H1 (cell line): ENCODE results near the gene ABHD1. TPM values are rescaled to one million over a fixed set of nuclear protein-coding genes. Genes with fewer than 3 reads are reported as not detected.

Experiments used
- CTCF ChIA-PET: fragments of 300-600 bp; sonication (Branson Sonifier 250); formaldehyde crosslinking; loops from one replicate; lab custom pipeline; 2021; ENCODE audit not compliant: partially characterized antibody; lab: Charles Lee
- POLR2A ChIA-PET: fragments of 300-600 bp; sonication (Branson Sonifier 250); formaldehyde crosslinking; loops from one replicate; lab custom pipeline; 2021; ENCODE audit warnings: inconsistent platforms; ENCODE audit not compliant: partially characterized antibody; lab: Charles Lee
- DNase-seq, 2 experiments: peaks; one replicate each; pipeline versions ENCODE4 v3.0.0 to v3.0.0-alpha.2; 2010 to 2022; ENCODE audit warnings: low spot score in 2 of 2, low read depth in 1 of 2, mixed read lengths in 1 of 2
- FAIRE-seq: peaks from 2 replicates; lab custom pipeline; 2011; peaks lifted over from hg19 to GRCh38; lab: Jason Lieb, UNC
- H2AFZ ChIP-seq: 2 replicates; pipeline ENCODE4 v1.8.1; 2012; ENCODE audit warnings: low read length, inconsistent platforms
- H2AK5ac ChIP-seq: 2 replicates; pipeline ENCODE4 v1.6.1; 2013; ENCODE audit warnings: low read depth, low read length
- H2BK120ac ChIP-seq: replicated peaks from 2 replicates; pipeline ENCODE3; 2013; ENCODE audit warnings: low read depth, low read length, inconsistent platforms
- H2BK12ac ChIP-seq: 2 replicates; pipeline ENCODE4 v1.6.1; 2013; ENCODE audit warnings: low read depth, low read length
- H2BK15ac ChIP-seq: 2 replicates; pipeline ENCODE4 v1.6.1; 2013; ENCODE audit warnings: low read length
- H2BK20ac ChIP-seq: 2 replicates; pipeline ENCODE4 v1.6.1; 2013; ENCODE audit warnings: low read length
- H2BK5ac ChIP-seq: 2 replicates; pipeline ENCODE4 v1.6.1; 2013; ENCODE audit warnings: low read depth, low read length
- H3K14ac ChIP-seq: 2 replicates; pipeline ENCODE4 v1.6.1; 2013; ENCODE audit warnings: inconsistent platforms; ENCODE audit not compliant: insufficient read length
- H3K18ac ChIP-seq: 2 replicates; pipeline ENCODE4 v1.6.1; 2013; ENCODE audit warnings: low read length; ENCODE audit errors: extremely low read depth
- H3K23ac ChIP-seq: 2 replicates; pipeline ENCODE4 v1.6.1; 2013; ENCODE audit warnings: inconsistent platforms; ENCODE audit not compliant: insufficient read length
- H3K23me2 ChIP-seq: 2 replicates; pipeline ENCODE4 v1.6.1; 2013; ENCODE audit warnings: low read depth, low read length
- H3K27ac ChIP-seq: 2 replicates; pipeline ENCODE4 v1.6.1; 2011; ENCODE audit warnings: low read depth, low read length, inconsistent platforms
- H3K27me3 ChIP-seq, 4 experiments: replicated peaks in 1 of 4; 1 replicate in 1 of 4; 2 replicates in 3 of 4; pipeline versions ENCODE4 v1.6.1 to v1.8.1; 2011 to 2013; ENCODE audit warnings: low read length in 3 of 4, mild to moderate bottlenecking in 3 of 4, inconsistent platforms in 2 of 4, mixed read lengths in 2 of 4, moderate library complexity in 1 of 4; ENCODE audit not compliant: control insufficient read depth in 3 of 4, insufficient read depth in 3 of 4; ENCODE audit errors: extremely low read depth in 1 of 4
- H3K36me3 ChIP-seq, 4 experiments: 2 replicates each; pipeline versions ENCODE4 v1.6.1 to v1.8.1; 2011 to 2013; ENCODE audit warnings: mild to moderate bottlenecking in 4 of 4, low read length in 3 of 4, moderate library complexity in 2 of 4, control low read depth in 1 of 4, inconsistent platforms in 1 of 4; ENCODE audit not compliant: insufficient read depth in 4 of 4, control insufficient read depth in 2 of 4
- H3K4ac ChIP-seq: replicated peaks from 2 replicates; pipeline ENCODE3; 2013; ENCODE audit warnings: low read length, low read depth, mixed read lengths, inconsistent platforms; ENCODE audit not compliant: insufficient read length
- H3K4me1 ChIP-seq, 4 experiments: replicated peaks in 1 of 4; 1 replicate in 1 of 4; 2 replicates in 3 of 4; pipeline versions ENCODE4 v1.6.1 to v1.8.1; 2011 to 2013; ENCODE audit warnings: low read length in 3 of 4, inconsistent platforms in 2 of 4, mixed read lengths in 1 of 4; ENCODE audit not compliant: insufficient read depth in 4 of 4, control insufficient read depth in 3 of 4
- H3K4me2 ChIP-seq, 2 experiments: 2 replicates each; pipeline versions ENCODE4 v1.6.1 to v1.8.1; 2011 to 2013; ENCODE audit warnings: low read depth in 2 of 2, low read length in 2 of 2, control low read depth in 1 of 2, inconsistent platforms in 1 of 2, mild to moderate bottlenecking in 1 of 2; ENCODE audit not compliant: insufficient read depth in 1 of 2
- H3K4me3 ChIP-seq, 4 experiments: fragments of 200-600, 300-600 bp in 1 of 4; sonication (generic), shearing (Covaris generic), sonication (Bioruptor Twin) in 1 of 4; 2 replicates each; pipeline versions ENCODE4 v1.5.1 to v1.8.1; 2011 to 2016; ENCODE audit warnings: low read length in 4 of 4, low read depth in 3 of 4, control low read depth in 2 of 4, inconsistent platforms in 2 of 4, mild to moderate bottlenecking in 2 of 4, mixed read lengths in 1 of 4, moderate library complexity in 1 of 4; ENCODE audit not compliant: insufficient read depth in 2 of 4; ENCODE audit errors: extremely low read depth in 1 of 4
- H3K56ac ChIP-seq: replicated peaks from 2 replicates; pipeline ENCODE3; 2013; ENCODE audit warnings: low read depth, mild to moderate bottlenecking, mixed read lengths, low read length, inconsistent platforms; ENCODE audit not compliant: insufficient read length
- H3K79me1 ChIP-seq: 2 replicates; pipeline ENCODE4 v1.6.1; 2013; ENCODE audit warnings: low read depth, low read length, control low read depth
- H3K79me2 ChIP-seq, 2 experiments: 2 replicates each; pipeline versions ENCODE4 v1.6.1 to v1.8.1; 2012 to 2013; ENCODE audit warnings: low read length in 2 of 2, mild to moderate bottlenecking in 2 of 2, inconsistent platforms in 1 of 2; ENCODE audit not compliant: insufficient read depth in 2 of 2, control insufficient read depth in 1 of 2
- H3K9ac ChIP-seq, 4 experiments: replicated peaks in 1 of 4; 1 replicate in 1 of 4; 2 replicates in 3 of 4; pipeline versions ENCODE4 v1.6.1 to v1.8.1; 2011 to 2013; ENCODE audit warnings: low read depth in 3 of 4, low read length in 3 of 4, control low read depth in 2 of 4, mild to moderate bottlenecking in 2 of 4, moderate library complexity in 2 of 4, inconsistent platforms in 1 of 4; ENCODE audit errors: extremely low read depth in 1 of 4
- H3K9me3 ChIP-seq, 2 experiments: 2 replicates each; pipeline versions ENCODE4 v1.6.1 to v1.8.1; 2012 to 2013; ENCODE audit warnings: mild to moderate bottlenecking in 2 of 2, moderate library complexity in 2 of 2, control low read depth in 1 of 2, inconsistent platforms in 1 of 2, low read depth in 1 of 2, low read length in 1 of 2, mixed read lengths in 1 of 2; ENCODE audit not compliant: insufficient read depth in 2 of 2
- H4K20me1 ChIP-seq, 2 experiments: replicated peaks in 1 of 2; 2 replicates each; pipeline versions ENCODE3 to v1.8.1; 2011 to 2013; ENCODE audit warnings: inconsistent platforms in 2 of 2, low read length in 2 of 2, mild to moderate bottlenecking in 1 of 2; ENCODE audit not compliant: insufficient read depth in 2 of 2, control insufficient read depth in 1 of 2
- H4K5ac ChIP-seq: 2 replicates; pipeline ENCODE4 v1.6.1; 2013; ENCODE audit warnings: low read length, low read depth, mixed read lengths, inconsistent platforms; ENCODE audit not compliant: insufficient read length
- H4K8ac ChIP-seq: 2 replicates; pipeline ENCODE4 v1.8.0; 2013; ENCODE audit warnings: mild to moderate bottlenecking, moderate library complexity, low read length, inconsistent platforms; ENCODE audit not compliant: insufficient read depth; ENCODE audit errors: extremely low read depth
- H4K91ac ChIP-seq: replicated peaks from 2 replicates; pipeline ENCODE3; 2013; ENCODE audit warnings: low read length, mixed read lengths, inconsistent platforms; ENCODE audit not compliant: insufficient read length
- BCL11A ChIP-seq, 2 experiments: IDR thresholded peaks; one replicate each; pipeline ENCODE4 v1.6.1; 2011; ENCODE audit warnings: low read depth in 2 of 2, low read length in 2 of 2, mild to moderate bottlenecking in 2 of 2
- CEBPB ChIP-seq: IDR thresholded peaks from 2 replicates; pipeline ENCODE4 v1.6.1; 2012; ENCODE audit warnings: low read depth, low read length
- CHD2 ChIP-seq: IDR thresholded peaks from 2 replicates; pipeline ENCODE4 v1.6.1; 2012; ENCODE audit warnings: low read length, improper control_type of control experiment
- EP300 ChIP-seq, 2 experiments: IDR thresholded peaks; 1 replicate in 1 of 2; 2 replicates in 1 of 2; pipeline ENCODE4 v1.6.1; 2011 to 2012; ENCODE audit warnings: low read depth in 2 of 2, low read length in 2 of 2, mild to moderate bottlenecking in 2 of 2, borderline replicate concordance in 1 of 2, inconsistent platforms in 1 of 2, moderate library complexity in 1 of 2
- KDM4A ChIP-seq: IDR thresholded peaks from one replicate; pipeline ENCODE4 v1.7.1; 2012; ENCODE audit warnings: low read depth, mild to moderate bottlenecking, moderate library complexity, low read length, inconsistent platforms; ENCODE audit not compliant: severe bottlenecking
- RFX5 ChIP-seq: IDR thresholded peaks from 2 replicates; pipeline ENCODE4 v1.6.1; 2011; ENCODE audit warnings: low read depth, low read length, improper control_type of control experiment, borderline replicate concordance
- RXRA ChIP-seq: IDR thresholded peaks from 2 replicates; pipeline ENCODE4 v1.6.1; 2011; ENCODE audit warnings: low read depth, mild to moderate bottlenecking, low read length, moderate library complexity; ENCODE audit not compliant: insufficient read depth
- SIX5 ChIP-seq: IDR thresholded peaks from 2 replicates; pipeline ENCODE4 v1.6.1; 2011; ENCODE audit warnings: mild to moderate bottlenecking, low read depth, low read length
- SP4 ChIP-seq: IDR thresholded peaks from 2 replicates; pipeline ENCODE4 v1.6.1; 2012; ENCODE audit warnings: low read length, inconsistent platforms
- WGBS, 2 experiments: shearing (Covaris generic) in 1 of 2; methylation state at CpG; one replicate each; pipeline versions ENCODE4 v1.1.6 to v1.1.7; 2013 to 2015; ENCODE audit warnings: low lambda C conversion rate in 2 of 2, mixed read lengths in 2 of 2, inconsistent platforms in 1 of 2, low coverage in 1 of 2, missing lambda C conversion rate in 1 of 2; ENCODE audit not compliant: insufficient replicate concordance in 2 of 2, insufficient coverage in 1 of 2, insufficient read length in 1 of 2; ENCODE audit errors: extremely low coverage in 1 of 2, missing lambda C conversion rate in 1 of 2; 5-methylcytosine and 5-hydroxymethylcytosine counted together
- polyA plus RNA-seq, 7 experiments: library from polyadenylated mRNA; depleted of rRNA in 3 of 7; stranded (reverse) in 5 of 7; unstranded in 2 of 7; fragments of >200 nt in 5 of 7; fragments of 200-250 nt in 2 of 7; gene quantifications; 1 replicate in 5 of 7; 2 replicates in 1 of 7; 4 replicates in 1 of 7; pipeline versions ENCODE4 v1.2.1 to v1.2.3, GENCODE V29; 2011 to 2013; ENCODE audit warnings: missing spikeins in 2 of 7, mixed read lengths in 2 of 7
- total RNA-seq: library from RNA; stranded (reverse); fragmentation: NEBNext Ultra II Directional; extraction: Animal tissue kit (Norgen Biotek cat#: 25700); gene quantifications from 2 replicates; pipeline ENCODE4 v1.2.1, GENCODE V29; 2021

Gene ABHD1
- total and polyA plus RNA-seq, 2 of the 8 experiments (the other 6 are each of a cell fraction or from before 2014, with no cell fraction given) = 0.20 to 1.1 TPM

- H3K9ac ChIP-seq = no peak overlapping the region
These were observed 55.9 kb downstream of the ABHD1 start for GRCh38 chr2:27179344-27180000.

More at GRCh38 chr2:27179344-27180000, 55.9 kb downstream of the ABHD1 start:
- TF ChIP-seq RFX5 (no peak), KDM4A (no peak), SP4 (no peak), EP300 (IDR thresholded peaks at IDR 0.05; ENCODE audit: borderline replicate concordance in 1 of 2, low read depth in 2 of 2, low read length in 2 of 2) (no peak), RXRA (no peak), BCL11A (IDR thresholded peaks at IDR 0.05; ENCODE audit: low read depth in 2 of 2, low read length in 2 of 2) (no peak), CHD2 (no peak), CEBPB (no peak), SIX5 (no peak)
- Histone ChIP-seq H2BK15ac (no peak overlapping the region), H3K36me3 (no peaks in the 10 kb centered on the region), H3K14ac (no peak overlapping the region), H3K23ac (no peak overlapping the region), H4K20me1 (no peaks in the 10 kb centered on the region), H2BK12ac (no peak overlapping the region), H4K91ac (no peak overlapping the region), H2BK120ac (no peak overlapping the region), H3K18ac (no peak overlapping the region), H2AK5ac (no peak overlapping the region), H3K4me1 (no peaks in the 10 kb centered on the region), H3K56ac (no peak overlapping the region), H3K4me2 (no peak overlapping the region), H3K4ac (no peak overlapping the region), H3K23me2 (no peaks in the 10 kb centered on the region), H3K27me3 (no peaks in the 10 kb centered on the region), H4K5ac (no peak overlapping the region), H4K8ac (no peak overlapping the region), H3K9me3 (no peaks in the 10 kb centered on the region), H2AFZ (no peak overlapping the region), H3K79me1 (no peaks in the 10 kb centered on the region), H2BK5ac (no peak overlapping the region), H2BK20ac (no peak overlapping the region), H3K4me3 (no peak overlapping the region), H3K79me2 (no peaks in the 10 kb centered on the region), H3K27ac (no peak overlapping the region)
- DNase-seq = no peak
- POLR2A ChIA-PET = no interaction called here
- WGBS, 2 experiments = 83% methylated on average over 3 of the region's 3 CpGs; no CpG with 5 or more reads in 1 of the 2 experiments
- CTCF ChIA-PET = interaction anchor here (4.5 kb wide), 1 partner anchor 8 kb away, joined by 33 read pairs; no protein-coding TSS in a partner anchor
- no peak for FAIRE-seq
